C4-2B (cell line): ENCODE data around the gene IL27RA.

Experiments
- H3K27ac ChIP-seq: fragments of 450-650 bp; 2 replicates; pipeline ENCODE4 v1.5.1; 2017
- CTCF ChIP-seq: fragments of 450-650 bp; conservative IDR thresholded peaks from 2 replicates; pipeline ENCODE4 v1.5.1; 2017; ENCODE audit warnings: mild to moderate bottlenecking
- ZFX ChIP-seq: fragments of 450-650 bp; IDR thresholded peaks from 2 replicates; pipeline ENCODE4 v1.6.1; 2017

The IL27RA gene

GRCh38 chr19:14000691-14001375, 30.7 kb upstream of the IL27RA start:
- H3K27ac ChIP-seq: no peak overlapping the region
- TF ChIP-seq CTCF (no peak), ZFX (no peak)

DNA sequence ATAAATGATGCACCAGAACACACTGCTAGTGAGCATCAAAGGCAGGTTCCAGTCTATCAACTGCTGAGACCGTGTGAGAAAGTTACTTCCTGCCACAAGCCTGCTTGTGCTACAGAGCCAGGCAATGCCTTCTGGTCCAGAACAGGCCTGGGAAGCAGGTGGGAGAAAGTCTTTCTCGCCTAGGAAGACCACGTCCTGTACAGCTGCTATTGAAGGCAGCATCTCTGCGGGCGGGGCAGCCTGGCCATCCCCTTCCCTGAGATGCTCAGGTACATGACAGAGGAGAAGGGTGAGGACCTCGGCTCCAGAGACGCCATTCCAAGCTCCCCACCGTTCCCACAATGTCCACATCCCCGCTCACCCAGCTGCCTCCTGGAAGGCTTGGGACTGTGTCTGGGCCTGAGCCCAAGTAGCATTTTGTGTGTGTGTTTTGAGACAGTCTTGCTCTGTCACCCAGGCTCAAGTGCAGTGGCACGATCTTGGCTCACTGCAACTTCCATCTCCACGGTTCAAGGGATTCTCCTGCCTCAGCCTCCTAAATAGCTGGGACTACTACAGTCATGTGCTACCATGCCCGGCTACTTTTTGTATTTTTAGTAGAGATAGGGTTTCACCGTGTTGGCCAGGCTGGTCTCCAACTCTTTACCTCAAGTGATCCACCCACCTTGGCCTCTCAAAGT, 28.9 kb upstream of the IL27RA start:
- no peak overlapping the region for H3K27ac ChIP-seq
- TF ChIP-seq ZFX (no peak), CTCF (no peak)

- no peak for TF ChIP-seq CTCF
- H3K27ac ChIP-seq: no peak overlapping the region
Observed at GRCh38 chr19:14003251-14004055, 28.1 kb upstream of the IL27RA start.

GRCh38 chr19:14004619-14005348, 26.8 kb upstream of the IL27RA start:
- TF ChIP-seq ZFX (no peak), CTCF (no peak)
- H3K27ac ChIP-seq: peak overlapping the region; percentile 91; the same call in 1 of the 2 replicates

- peak overlapping the region; percentile 91 for H3K27ac ChIP-seq
- TF ChIP-seq ZFX: no peak
- no peak for TF ChIP-seq CTCF
Observed at GRCh38 chr19:14005349-14006084, 26.0 kb upstream of the IL27RA start.

GRCh38 chr19:14006085-14006765, 25.3 kb upstream of the IL27RA start, which contains the start of gene RFX1:
TSS of gene RFX1 (minus strand) at chr19:14006320. CDS start at chr19:13993843, 12,477 bp downstream.
- peak within 1 kb of the TSS; percentile 91 for H3K27ac ChIP-seq
- TF ChIP-seq ZFX (no peak), CTCF (no peak)
